WTC11 (cell line): ENCODE results near the gene SARDH.

ENCODE experiments used
- CTCF ChIP-seq: fragments of 200-600 bp; IDR thresholded peaks from 2 replicates; pipeline ENCODE4 v1.8.0; 2022; ENCODE audit warnings: antibody characterized with exemption
- ESRRA ChIP-seq: sonication (generic); formaldehyde crosslinking; IDR thresholded peaks from 2 replicates; pipeline ENCODE4 v1.8.1; 2022; ENCODE audit warnings: mild to moderate bottlenecking, missing genetic modification reagents, borderline replicate concordance
- ETV6 ChIP-seq: sonication (generic); formaldehyde crosslinking; IDR thresholded peaks from 2 replicates; pipeline ENCODE4 v1.8.1; 2022; ENCODE audit warnings: mild to moderate bottlenecking, missing genetic modification reagents
- FOXJ3 ChIP-seq: sonication (generic); formaldehyde crosslinking; IDR thresholded peaks from 2 replicates; pipeline ENCODE4 v1.9.0; 2021; ENCODE audit warnings: missing genetic modification reagents, mild to moderate bottlenecking, borderline replicate concordance
- GABPB1 ChIP-seq: sonication (generic); formaldehyde crosslinking; IDR thresholded peaks from 2 replicates; pipeline ENCODE4 v1.8.1; 2023; ENCODE audit warnings: mild to moderate bottlenecking, missing genetic modification reagents
- NFYB ChIP-seq: sonication (generic); formaldehyde crosslinking; conservative IDR thresholded peaks from 2 replicates; pipeline ENCODE4 v1.8.0; 2022; ENCODE audit warnings: low read depth, missing genetic modification reagents
- TEAD1 ChIP-seq: sonication (generic); formaldehyde crosslinking; IDR thresholded peaks from 2 replicates; pipeline ENCODE4 v1.8.0; 2022; ENCODE audit warnings: mild to moderate bottlenecking, missing genetic modification reagents
- TEAD4 ChIP-seq: sonication (generic); formaldehyde crosslinking; IDR thresholded peaks from 2 replicates; pipeline ENCODE4 v1.8.0; 2022; ENCODE audit warnings: mild to moderate bottlenecking, missing genetic modification reagents
- ZBTB43 ChIP-seq: sonication (generic); formaldehyde crosslinking; IDR thresholded peaks from 2 replicates; pipeline ENCODE4 v1.8.1; 2023; ENCODE audit warnings: mild to moderate bottlenecking, missing genetic modification reagents
- TF ChIP-seq, protein P1 (sequence below): sonication (generic); formaldehyde crosslinking; IDR thresholded peaks from 2 replicates; pipeline ENCODE4 v1.8.1; 2023; ENCODE audit warnings: mild to moderate bottlenecking, missing genetic modification reagents, moderate library complexity
- TF ChIP-seq, protein P2 (sequence below): sonication (generic); formaldehyde crosslinking; IDR thresholded peaks from 2 replicates; pipeline ENCODE4 v1.8.1; 2022; ENCODE audit warnings: low read depth, missing genetic modification reagents, borderline replicate concordance

DNA sequence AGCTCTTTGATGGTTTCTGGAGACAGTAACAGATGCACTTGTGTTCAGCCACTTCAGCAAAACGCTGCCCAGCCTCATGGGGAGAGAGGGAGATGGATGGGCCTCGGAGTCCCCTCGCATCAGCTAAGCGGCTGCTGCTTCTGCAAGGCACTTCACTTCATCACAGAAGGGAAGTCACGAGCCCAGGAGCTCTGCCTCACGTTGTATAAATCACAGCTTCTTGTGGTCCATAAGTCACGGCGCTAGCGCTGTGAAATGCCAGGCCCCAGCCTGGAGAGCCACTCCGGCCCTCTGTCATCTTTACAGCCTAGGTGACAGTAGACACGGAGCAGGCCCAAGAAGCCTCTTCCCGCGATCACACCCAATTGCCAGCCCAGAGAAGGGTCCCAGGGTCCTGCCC, 78.6 kb downstream of the SARDH start:
- no peak for TF ChIP-seq FOXJ3 (CRISPR knock-in tag)
- no peak for TF ChIP-seq CTCF
- TF ChIP-seq GABPB1 (CRISPR knock-in tag): no peak
- TF ChIP-seq, protein P1, sequence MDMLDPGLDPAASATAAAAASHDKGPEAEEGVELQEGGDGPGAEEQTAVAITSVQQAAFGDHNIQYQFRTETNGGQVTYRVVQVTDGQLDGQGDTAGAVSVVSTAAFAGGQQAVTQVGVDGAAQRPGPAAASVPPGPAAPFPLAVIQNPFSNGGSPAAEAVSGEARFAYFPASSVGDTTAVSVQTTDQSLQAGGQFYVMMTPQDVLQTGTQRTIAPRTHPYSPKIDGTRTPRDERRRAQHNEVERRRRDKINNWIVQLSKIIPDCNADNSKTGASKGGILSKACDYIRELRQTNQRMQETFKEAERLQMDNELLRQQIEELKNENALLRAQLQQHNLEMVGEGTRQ (CRISPR knock-in tag): no peak
- TF ChIP-seq TEAD1 (CRISPR knock-in tag): no peak
- TF ChIP-seq NFYB (CRISPR knock-in tag): no peak
- TF ChIP-seq ETV6: no peak
- TF ChIP-seq ESRRA (CRISPR knock-in tag): no peak
- TF ChIP-seq TEAD4 (CRISPR knock-in tag): no peak
- TF ChIP-seq, protein P2, sequence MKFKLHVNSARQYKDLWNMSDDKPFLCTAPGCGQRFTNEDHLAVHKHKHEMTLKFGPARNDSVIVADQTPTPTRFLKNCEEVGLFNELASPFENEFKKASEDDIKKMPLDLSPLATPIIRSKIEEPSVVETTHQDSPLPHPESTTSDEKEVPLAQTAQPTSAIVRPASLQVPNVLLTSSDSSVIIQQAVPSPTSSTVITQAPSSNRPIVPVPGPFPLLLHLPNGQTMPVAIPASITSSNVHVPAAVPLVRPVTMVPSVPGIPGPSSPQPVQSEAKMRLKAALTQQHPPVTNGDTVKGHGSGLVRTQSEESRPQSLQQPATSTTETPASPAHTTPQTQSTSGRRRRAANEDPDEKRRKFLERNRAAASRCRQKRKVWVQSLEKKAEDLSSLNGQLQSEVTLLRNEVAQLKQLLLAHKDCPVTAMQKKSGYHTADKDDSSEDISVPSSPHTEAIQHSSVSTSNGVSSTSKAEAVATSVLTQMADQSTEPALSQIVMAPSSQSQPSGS (CRISPR knock-in tag): no peak
- TF ChIP-seq ZBTB43 (CRISPR knock-in tag): no peak
